ENCODE data around the gene NCBP2L. TPM values are rescaled to one million over a fixed set of nuclear protein-coding genes. Genes with fewer than 3 reads are reported as not detected.

Gene NCBP2L
- total and polyA plus RNA-seq, 2 of the 8 experiments (the other 6 are each of a cell fraction or from before 2014, with no cell fraction given): not detected

GRCh38 chrX:107753187-107753586 is 24.3 kb upstream of the NCBP2L start (continued):
- TF ChIP-seq ZNF274 (IDR thresholded peaks at IDR 0.05; ENCODE audit: borderline replicate concordance, extremely low read depth, low read length) (no peak), CHD1 (IDR thresholded peaks at IDR 0.05; ENCODE audit: low read depth, low read length) (no peak), GTF2F1 (IDR thresholded peaks at IDR 0.05; ENCODE audit: borderline replicate concordance, low read depth, low read length) (no peak), TBP (IDR thresholded peaks at IDR 0.05; ENCODE audit: low read depth, low read length) (no peak), TAF1 (IDR thresholded peaks at IDR 0.05; ENCODE audit: low read depth, low read length) (no peak)
